Activated T-cell treated with anti-CD3 and anti-CD28 coated beads, Interleukin-2, amount 50 U/mL, for 72 hours (primary cell): Measurements from ENCODE around the gene CNR2. TPM values are rescaled to one million over a fixed set of nuclear protein-coding genes. Genes with fewer than 3 reads are reported as not detected.
A peak's percentile ranks its signal among the peaks of the same experiment; 100 is the strongest.
"Not testable (repeated sequence)": the region's sequence is repeated elsewhere in the genome, so short reads cannot be mapped to it uniquely, and the experiment has no call there.

ENCODE experiments used
- ATAC-seq, 2 donors: fragments of 150-1000 bp; cut with Tn5 transposase; replicated peaks in 1 of 2; 2 replicates each; pipeline ENCODE4 v1.10.0; 2021; ENCODE audit warnings: moderate library complexity in 2 of 2, mild to moderate bottlenecking in 1 of 2
- DNase-seq, 2 donors: peaks; one replicate each; pipeline ENCODE4 v3.0.0; 2021 to 2022; ENCODE audit warnings: mixed read lengths in 1 of 2
- H3K27ac Mint-ChIP-seq: one replicate; pipeline ENCODE4 v1.8.0; 2022; ENCODE audit warnings: mild to moderate bottlenecking, moderate library complexity, mixed read lengths
- H3K27me3 Mint-ChIP-seq: one replicate; pipeline ENCODE4 v1.8.0; 2022; ENCODE audit warnings: low read depth, mixed read lengths
- H3K36me3 Mint-ChIP-seq, 2 donors: one replicate each; pipeline ENCODE4 v1.8.0; 2022; ENCODE audit warnings: mixed read lengths in 2 of 2, mild to moderate bottlenecking in 1 of 2; ENCODE audit not compliant: insufficient read depth in 2 of 2
- H3K4me1 Mint-ChIP-seq: one replicate; pipeline ENCODE4 v1.8.0; 2022; ENCODE audit warnings: low read depth, mixed read lengths
- H3K4me3 Mint-ChIP-seq, 2 donors: one replicate each; pipeline ENCODE4 v1.8.0; 2022; ENCODE audit warnings: mild to moderate bottlenecking in 2 of 2, mixed read lengths in 2 of 2, moderate library complexity in 2 of 2
- H3K9me3 Mint-ChIP-seq, 2 donors: one replicate each; pipeline ENCODE4 v1.8.0; 2022; ENCODE audit warnings: mixed read lengths in 2 of 2
- total RNA-seq, 2 donors: library from RNA; stranded (reverse); gene quantifications; one replicate each; pipeline ENCODE4 v1.2.3, GENCODE V29; 2022

The CNR2 gene
- total RNA-seq, 2 donors from 2014 or later = 0.35 to 0.72 TPM

- ATAC-seq (no peak), DNase-seq (no peak)
- Mint-ChIP-seq H3K9me3 (no peaks in the 10 kb centered on the region), H3K4me1 (peaks cover 27% of the 10 kb centered on the region), H3K27ac (no peak overlapping the region), H3K36me3 (peaks cover 0 to 3% of the 10 kb centered on the region in 2 donors), H3K4me3 (no peak overlapping the region), H3K27me3 (no peaks in the 10 kb centered on the region)
These were observed 85.4 kb downstream of the CNR2 start for GRCh38 chr1:23827717-23828116.

GRCh38 chr1:23826590-23826989, 86.6 kb downstream of the CNR2 start:
- not testable (repeated sequence) for H3K9me3 Mint-ChIP-seq, H3K36me3 Mint-ChIP-seq, H3K27ac Mint-ChIP-seq, H3K27me3 Mint-ChIP-seq, ATAC-seq, DNase-seq
- Mint-ChIP-seq H3K4me1 (peaks cover 27% of the 10 kb centered on the region), H3K4me3 (peak overlapping the region; percentile 95 to 97)

- DNase-seq (peak in 1 of 2 donors; percentile 13), ATAC-seq (peak; percentile 58 to 68)
These were observed 87.2 kb downstream of the CNR2 start for GRCh38 chr1:23825762-23826522.

GRCh38 chr1:23825076-23825761, 87.9 kb downstream of the CNR2 start, which contains the start of gene HMGCL:
HMGCL (minus strand) TSS chr1:23825429; CDS start chr1:23825415, 14 bp downstream.
- Mint-ChIP-seq H3K27ac (peak within 1 kb of the TSS; percentile 96), H3K9me3 (no peaks in the 10 kb centered on the region), H3K4me3 (peak within 1 kb of the TSS; percentile 95 to 97), H3K27me3 (no peaks in the 10 kb centered on the region), H3K4me1 (peaks cover 27% of the 10 kb centered on the region), H3K36me3 (peaks cover 0 to 6% of the 10 kb centered on the region in 2 donors)
- DNase-seq (peak; percentile 91), ATAC-seq (peak; percentile 97)

More at GRCh38 chr1:23825762-23826522, 87.2 kb downstream of the CNR2 start:
- Mint-ChIP-seq H3K36me3 (peaks cover 0 to 3% of the 10 kb centered on the region in 2 donors), H3K27ac (peak overlapping the region; percentile 96), H3K27me3 (no peaks in the 10 kb centered on the region), H3K9me3 (no peaks in the 10 kb centered on the region), H3K4me1 (peaks cover 27% of the 10 kb centered on the region), H3K4me3 (peak overlapping the region; percentile 95 to 97)

GRCh38 chr1:23824711-23825075, 88.5 kb downstream of the CNR2 start:
- H3K27ac Mint-ChIP-seq = peak overlapping the region; percentile 96

GRCh38 chr1:23823767-23824166, 89.4 kb downstream of the CNR2 start:
- Mint-ChIP-seq H3K4me1 (peaks cover 27% of the 10 kb centered on the region), H3K27ac (peak overlapping the region; percentile 68), H3K9me3 (no peaks in the 10 kb centered on the region), H3K27me3 (no peaks in the 10 kb centered on the region), H3K36me3 (peaks cover 0 to 7% of the 10 kb centered on the region in 2 donors), H3K4me3 (peak overlapping the region; percentile 95 to 97)
- ATAC-seq (no peak), DNase-seq (no peak)

More at GRCh38 chr1:23824711-23825075, 88.5 kb downstream of the CNR2 start:
- H3K4me1 Mint-ChIP-seq = peaks cover 27% of the 10 kb centered on the region
- no peaks in the 10 kb centered on the region for H3K9me3 Mint-ChIP-seq
- no peak for ATAC-seq
- H3K36me3 Mint-ChIP-seq = peaks cover 0 to 7% of the 10 kb centered on the region in 2 donors
- no peaks in the 10 kb centered on the region for H3K27me3 Mint-ChIP-seq
- DNase-seq = no peak
- peak overlapping the region; percentile 95 to 97 for H3K4me3 Mint-ChIP-seq

Other genes starting within 250 kb of the CNR2 start
- gene RPL11, start 221.6 kb downstream of the CNR2 start, total RNA-seq = 1,000 to 10,000 TPM; 1,532 to 1,644 TPM
- gene ELOA, start 169.9 kb downstream of the CNR2 start, total RNA-seq = 10 to 100 TPM; 32.4 to 34.1 TPM
- gene PITHD1, start 134.9 kb downstream of the CNR2 start, total RNA-seq = 100 to 1,000 TPM in 1 of 2 donors, 10 to 100 TPM in 1; 83.2 to 107 TPM
- gene LYPLA2, start 122.2 kb downstream of the CNR2 start, total RNA-seq = 10 to 100 TPM; 63.4 to 71.5 TPM
- 10 to 100 TPM; 26.8 to 30.7 TPM for gene GALE, start 112.6 kb downstream of the CNR2 start, total RNA-seq
- 10 to 100 TPM; 44.1 to 47.4 TPM for gene HMGCL, start 87.9 kb downstream of the CNR2 start, total RNA-seq
- gene FUCA1, start 45.1 kb downstream of the CNR2 start, total RNA-seq = 1 to 10 TPM; 5.5 to 9.0 TPM
- gene PNRC2, start 46.5 kb upstream of the CNR2 start, total RNA-seq = 100 to 1,000 TPM; 187 to 196 TPM
- gene SRSF10, start 67.0 kb upstream of the CNR2 start, total RNA-seq = 100 to 1,000 TPM; 217 to 264 TPM
- not detected for gene MYOM3, start 198.8 kb upstream of the CNR2 start, total RNA-seq
- not detected for gene IL22RA1, start 229.8 kb upstream of the CNR2 start, total RNA-seq